Astrocyte (in vitro differentiated cells and primary cell): ENCODE results near the gene FRMD4A. TPM values are rescaled to one million over a fixed set of nuclear protein-coding genes. Genes with fewer than 3 reads are reported as not detected.

Source experiments
- DNase-seq: peaks from one replicate; pipeline ENCODE4 v3.0.0-alpha.2; 2010; ENCODE audit warnings: low read depth
- FAIRE-seq: peaks from 2 replicates; lab custom pipeline; 2011; peaks lifted over from hg19 to GRCh38; lab: Jason Lieb, UNC
- H2AFZ ChIP-seq: 2 replicates; pipeline ENCODE4 v1.6.0; 2012; ENCODE audit warnings: low read depth, low read length, inconsistent platforms
- H3K27ac ChIP-seq: 2 replicates; pipeline ENCODE4 v1.5.1; 2011; ENCODE audit warnings: low read depth, low read length, inconsistent platforms
- H3K27me3 ChIP-seq: 2 replicates; pipeline ENCODE4 v1.6.0; 2011; ENCODE audit warnings: low read length, inconsistent platforms; ENCODE audit not compliant: insufficient read depth
- H3K36me3 ChIP-seq: 2 replicates; pipeline ENCODE4 v1.5.1; 2011; ENCODE audit warnings: low read length, inconsistent platforms; ENCODE audit not compliant: insufficient read depth
- H3K4me1 ChIP-seq: 2 replicates; pipeline ENCODE4 v1.5.1; 2011; ENCODE audit warnings: low read length, inconsistent platforms; ENCODE audit not compliant: insufficient read depth
- H3K4me2 ChIP-seq: 2 replicates; pipeline ENCODE4 v1.6.0; 2012; ENCODE audit warnings: low read length, inconsistent platforms
- H3K4me3 ChIP-seq: 2 replicates; pipeline ENCODE4 v1.5.1; 2011; ENCODE audit warnings: low read depth, mild to moderate bottlenecking, low read length, inconsistent platforms; ENCODE audit not compliant: insufficient read depth
- H3K79me2 ChIP-seq: 2 replicates; pipeline ENCODE4 v1.6.0; 2012; ENCODE audit warnings: mild to moderate bottlenecking, low read length, inconsistent platforms; ENCODE audit not compliant: insufficient read depth
- H3K9ac ChIP-seq: 2 replicates; pipeline ENCODE4 v1.6.0; 2012; ENCODE audit warnings: mild to moderate bottlenecking, low read length, inconsistent platforms
- H3K9me3 ChIP-seq: 2 replicates; pipeline ENCODE4 v1.5.1; 2012; ENCODE audit warnings: low read depth, mild to moderate bottlenecking, low read length, inconsistent platforms; ENCODE audit not compliant: insufficient read depth
- H4K20me1 ChIP-seq: 2 replicates; pipeline ENCODE4 v1.6.0; 2012; ENCODE audit warnings: low read length, inconsistent platforms; ENCODE audit not compliant: insufficient read depth
- H3K27ac Mint-ChIP-seq: one replicate; pipeline ENCODE4 v1.8.0; 2021; ENCODE audit warnings: mild to moderate bottlenecking, mixed read lengths; ENCODE audit not compliant: unreplicated experiment
- H3K27me3 Mint-ChIP-seq: one replicate; pipeline ENCODE4 v1.8.0; 2021; ENCODE audit warnings: low read depth, mixed read lengths; ENCODE audit not compliant: unreplicated experiment
- H3K36me3 Mint-ChIP-seq: one replicate; pipeline ENCODE4 v1.8.0; 2021; ENCODE audit warnings: low read depth, mixed read lengths; ENCODE audit not compliant: unreplicated experiment
- H3K4me1 Mint-ChIP-seq: one replicate; pipeline ENCODE4 v1.8.0; 2021; ENCODE audit warnings: low read depth, mixed read lengths; ENCODE audit not compliant: unreplicated experiment
- H3K4me3 Mint-ChIP-seq: one replicate; pipeline ENCODE4 v1.8.0; 2021; ENCODE audit warnings: mild to moderate bottlenecking, moderate library complexity, mixed read lengths; ENCODE audit not compliant: unreplicated experiment
- H3K9me3 Mint-ChIP-seq: one replicate; pipeline ENCODE4 v1.8.0; 2021; ENCODE audit warnings: mild to moderate bottlenecking, mixed read lengths; ENCODE audit not compliant: unreplicated experiment
- EZH2 ChIP-seq: IDR thresholded peaks from 2 replicates; pipeline ENCODE4 v1.6.1; 2012; ENCODE audit warnings: mild to moderate bottlenecking, low read length, inconsistent platforms; ENCODE audit not compliant: insufficient read depth
- total RNA-seq: library from RNA; stranded (reverse); gene quantifications from 2 replicates; pipeline ENCODE4 v1.2.1, GENCODE V29; 2021
- TF ChIP-seq, protein P1 (sequence below): IDR thresholded peaks from 2 replicates; pipeline ENCODE4 v1.5.1; 2011; ENCODE audit warnings: low read depth, mild to moderate bottlenecking, inconsistent platforms, low read length, moderate library complexity; ENCODE audit not compliant: insufficient read depth

FRMD4A gene
- total RNA-seq, 1 donor from 2014 or later = 82.5 TPM

DNA sequence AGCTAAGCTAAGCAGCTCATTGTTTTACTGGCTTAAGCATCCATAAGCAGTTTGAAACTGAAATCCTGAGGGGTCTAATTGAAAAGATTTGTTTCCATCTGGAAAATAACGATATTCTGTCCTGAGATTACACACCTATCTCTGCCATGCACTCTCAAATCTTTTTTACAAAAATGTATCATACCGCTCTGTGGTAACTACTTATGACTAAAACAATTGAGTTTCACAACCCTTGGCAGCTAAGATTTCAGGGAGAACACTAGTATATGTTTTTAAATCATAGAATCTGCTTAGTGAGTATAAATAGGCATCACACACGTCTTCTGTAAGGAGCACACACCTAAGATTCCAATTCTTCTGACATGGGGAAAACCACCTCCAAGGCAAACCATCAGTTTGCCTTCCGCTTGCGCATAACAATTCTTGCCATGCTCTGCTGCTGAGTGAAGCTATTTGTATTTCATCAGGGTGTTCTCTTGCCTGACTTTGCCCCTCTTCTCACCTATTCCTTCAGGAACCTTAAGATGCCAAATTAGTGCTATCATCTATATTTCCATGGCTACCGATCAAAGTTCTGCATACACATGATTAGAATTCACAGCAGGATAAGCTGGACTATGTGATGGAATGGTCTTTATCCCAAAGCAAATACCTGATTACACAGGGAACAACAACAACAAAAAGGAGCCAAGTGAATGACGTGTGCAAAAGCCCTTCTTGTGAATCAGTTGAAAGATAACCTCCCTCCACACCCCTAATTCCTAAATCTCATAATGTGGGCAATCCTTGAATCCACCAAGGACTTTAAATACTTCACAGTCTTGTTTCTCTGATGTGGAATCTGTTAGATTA, 703.0 kb downstream of the FRMD4A start:
- Histone ChIP-seq H2AFZ (no peak overlapping the region), H3K9ac (no peak overlapping the region), H3K79me2 (no peaks in the 10 kb centered on the region), H3K4me3 (no peak overlapping the region), H3K4me2 (no peak overlapping the region), H4K20me1 (peaks cover 4% of the 10 kb centered on the region), H3K36me3 (no peaks in the 10 kb centered on the region), H3K4me1 (no peaks in the 10 kb centered on the region), H3K27ac (no peak overlapping the region), H3K27me3 (no peaks in the 10 kb centered on the region), H3K9me3 (no peaks in the 10 kb centered on the region)
- DNase-seq (no peak), FAIRE-seq (no peak)
- no peaks in the 10 kb centered on the region for H3K9me3 Mint-ChIP-seq
- no peak for TF ChIP-seq EZH2
- TF ChIP-seq, protein P1, sequence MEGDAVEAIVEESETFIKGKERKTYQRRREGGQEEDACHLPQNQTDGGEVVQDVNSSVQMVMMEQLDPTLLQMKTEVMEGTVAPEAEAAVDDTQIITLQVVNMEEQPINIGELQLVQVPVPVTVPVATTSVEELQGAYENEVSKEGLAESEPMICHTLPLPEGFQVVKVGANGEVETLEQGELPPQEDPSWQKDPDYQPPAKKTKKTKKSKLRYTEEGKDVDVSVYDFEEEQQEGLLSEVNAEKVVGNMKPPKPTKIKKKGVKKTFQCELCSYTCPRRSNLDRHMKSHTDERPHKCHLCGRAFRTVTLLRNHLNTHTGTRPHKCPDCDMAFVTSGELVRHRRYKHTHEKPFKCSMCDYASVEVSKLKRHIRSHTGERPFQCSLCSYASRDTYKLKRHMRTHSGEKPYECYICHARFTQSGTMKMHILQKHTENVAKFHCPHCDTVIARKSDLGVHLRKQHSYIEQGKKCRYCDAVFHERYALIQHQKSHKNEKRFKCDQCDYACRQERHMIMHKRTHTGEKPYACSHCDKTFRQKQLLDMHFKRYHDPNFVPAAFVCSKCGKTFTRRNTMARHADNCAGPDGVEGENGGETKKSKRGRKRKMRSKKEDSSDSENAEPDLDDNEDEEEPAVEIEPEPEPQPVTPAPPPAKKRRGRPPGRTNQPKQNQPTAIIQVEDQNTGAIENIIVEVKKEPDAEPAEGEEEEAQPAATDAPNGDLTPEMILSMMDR = no peak
- H3K4me3 Mint-ChIP-seq = no peak overlapping the region
- H3K36me3 Mint-ChIP-seq = peaks cover 12% of the 10 kb centered on the region
- H3K27ac Mint-ChIP-seq = no peak overlapping the region
- peaks cover 6% of the 10 kb centered on the region for H3K4me1 Mint-ChIP-seq
- no peaks in the 10 kb centered on the region for H3K27me3 Mint-ChIP-seq

- H3K36me3 Mint-ChIP-seq = peaks cover 9% of the 10 kb centered on the region
- H3K9me3 Mint-ChIP-seq = no peaks in the 10 kb centered on the region
- Histone ChIP-seq H3K9me3 (no peaks in the 10 kb centered on the region), H3K79me2 (no peaks in the 10 kb centered on the region), H3K4me3 (no peak overlapping the region), H3K4me2 (no peak overlapping the region), H3K36me3 (peaks cover 3% of the 10 kb centered on the region), H2AFZ (no peak overlapping the region), H3K27me3 (no peaks in the 10 kb centered on the region), H4K20me1 (peaks cover 4% of the 10 kb centered on the region), H3K9ac (no peak overlapping the region), H3K4me1 (no peaks in the 10 kb centered on the region), H3K27ac (no peak overlapping the region)
- DNase-seq (no peak), FAIRE-seq (no peak)
- peak overlapping the region; percentile 13 for H3K27ac Mint-ChIP-seq
- no peak overlapping the region for H3K4me3 Mint-ChIP-seq
- TF ChIP-seq, protein P1 = no peak
- H3K4me1 Mint-ChIP-seq = peaks cover 6% of the 10 kb centered on the region
- H3K27me3 Mint-ChIP-seq = no peaks in the 10 kb centered on the region
Observed at GRCh38 chr10:13624630-13625029, 706.1 kb downstream of the FRMD4A start.

DNA sequence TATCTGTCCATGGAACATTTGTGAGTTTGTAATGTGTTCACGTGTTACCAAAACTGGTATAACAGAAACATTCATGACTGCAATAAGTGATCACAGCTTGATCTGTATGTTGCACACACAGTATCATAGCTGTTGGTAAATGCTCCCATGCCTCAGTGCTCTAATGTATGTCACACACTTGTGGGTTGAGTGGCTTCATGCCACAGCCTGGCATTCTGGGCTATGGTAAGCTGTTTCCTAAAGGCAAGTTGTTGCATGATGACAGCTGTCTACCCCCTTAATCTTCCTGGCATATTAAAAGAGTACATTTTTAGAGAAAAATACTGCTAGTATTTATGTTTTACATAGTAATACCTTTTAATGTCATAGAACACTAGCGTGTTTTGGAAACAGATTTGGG, 708.8 kb downstream of the FRMD4A start:
- H3K36me3 ChIP-seq = peaks cover 8% of the 10 kb centered on the region
- no peaks in the 10 kb centered on the region for H3K4me1 ChIP-seq
- TF ChIP-seq EZH2 = no peak
- TF ChIP-seq, protein P1 = no peak
- H3K4me2 ChIP-seq = no peak overlapping the region
- DNase-seq = no peak
- H3K79me2 ChIP-seq = no peaks in the 10 kb centered on the region
- Mint-ChIP-seq H3K27me3 (no peaks in the 10 kb centered on the region), H3K27ac (no peak overlapping the region), H3K4me3 (no peak overlapping the region), H3K4me1 (peaks cover 8% of the 10 kb centered on the region), H3K9me3 (no peaks in the 10 kb centered on the region), H3K36me3 (peaks cover 9% of the 10 kb centered on the region)
- no peak overlapping the region for H3K27ac ChIP-seq
- FAIRE-seq = no peak
- H3K4me3 ChIP-seq = no peak overlapping the region
- H4K20me1 ChIP-seq = no peaks in the 10 kb centered on the region
- H2AFZ ChIP-seq = no peak overlapping the region
- H3K27me3 ChIP-seq = no peaks in the 10 kb centered on the region
- H3K9me3 ChIP-seq = no peaks in the 10 kb centered on the region
- H3K9ac ChIP-seq = no peak overlapping the region
